EL (cell line): ENCODE data around the gene NRG2.

Source experiments
- DNase-seq: peaks from one replicate; pipeline ENCODE4 v3.0.0-alpha.2; 2016

The NRG2 gene

GRCh38 chr5:139872851-139873794, 170.0 kb downstream of the NRG2 start:
- peak; percentile 12 for DNase-seq

DNA sequence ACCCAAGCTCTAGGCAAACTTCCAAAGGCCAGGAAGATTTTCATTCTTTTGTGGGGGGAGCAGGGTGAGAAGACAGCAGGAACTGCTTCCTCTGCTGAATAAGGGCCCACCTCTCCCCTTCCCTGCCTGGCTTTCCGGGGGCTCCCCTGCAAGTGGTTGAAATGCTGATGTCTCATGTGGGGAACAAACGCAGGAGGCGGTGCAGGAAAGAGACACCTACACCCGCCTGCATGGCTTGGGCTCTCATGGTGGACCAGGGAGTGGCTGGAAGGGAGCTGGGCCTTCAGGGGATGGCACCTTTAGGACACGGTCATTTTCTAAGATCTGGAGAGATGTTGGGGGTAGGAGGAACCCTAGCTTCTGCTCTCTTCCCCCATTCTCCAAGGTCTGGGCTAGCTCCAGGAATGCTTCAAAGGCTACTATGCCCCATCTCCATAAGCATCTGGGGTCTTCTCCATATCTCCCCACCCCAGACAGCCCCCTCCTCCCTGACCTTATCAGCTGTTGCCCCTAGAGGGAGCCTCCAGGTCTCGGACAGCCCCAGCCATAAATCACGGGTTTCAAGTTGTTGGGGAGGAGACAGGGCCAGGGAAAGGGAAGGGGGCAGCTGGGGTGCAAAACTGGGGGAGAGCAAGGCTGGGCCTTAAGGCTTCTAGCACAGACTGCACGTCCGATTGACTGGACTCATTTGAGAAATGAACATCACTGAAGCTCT, 170.9 kb downstream of the NRG2 start:
- no peak for DNase-seq

- DNase-seq, result no peak
These were observed 171.5 kb downstream of the NRG2 start for GRCh38 chr5:139871614-139872013.

DNA sequence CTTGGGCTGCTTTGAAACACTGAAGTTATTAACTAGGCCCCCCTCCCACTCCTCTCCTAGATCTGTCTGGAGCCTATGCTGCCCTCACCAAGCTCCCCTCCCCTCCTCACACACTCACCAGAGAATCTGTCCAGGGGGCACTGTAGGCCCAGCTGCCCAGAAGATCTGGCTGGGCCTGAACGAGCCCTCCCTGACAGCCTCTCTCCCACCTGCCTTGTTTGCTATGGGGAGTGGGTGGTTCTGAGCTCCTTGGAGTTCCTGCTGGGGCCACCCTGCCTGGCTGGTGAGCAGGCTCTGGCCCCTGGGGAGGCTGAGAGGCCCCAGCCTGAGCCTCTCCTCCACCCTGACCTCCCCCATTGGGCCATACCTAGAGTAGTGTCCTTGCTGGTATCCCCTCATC, 172.4 kb downstream of the NRG2 start:
- no peak for DNase-seq

DNA sequence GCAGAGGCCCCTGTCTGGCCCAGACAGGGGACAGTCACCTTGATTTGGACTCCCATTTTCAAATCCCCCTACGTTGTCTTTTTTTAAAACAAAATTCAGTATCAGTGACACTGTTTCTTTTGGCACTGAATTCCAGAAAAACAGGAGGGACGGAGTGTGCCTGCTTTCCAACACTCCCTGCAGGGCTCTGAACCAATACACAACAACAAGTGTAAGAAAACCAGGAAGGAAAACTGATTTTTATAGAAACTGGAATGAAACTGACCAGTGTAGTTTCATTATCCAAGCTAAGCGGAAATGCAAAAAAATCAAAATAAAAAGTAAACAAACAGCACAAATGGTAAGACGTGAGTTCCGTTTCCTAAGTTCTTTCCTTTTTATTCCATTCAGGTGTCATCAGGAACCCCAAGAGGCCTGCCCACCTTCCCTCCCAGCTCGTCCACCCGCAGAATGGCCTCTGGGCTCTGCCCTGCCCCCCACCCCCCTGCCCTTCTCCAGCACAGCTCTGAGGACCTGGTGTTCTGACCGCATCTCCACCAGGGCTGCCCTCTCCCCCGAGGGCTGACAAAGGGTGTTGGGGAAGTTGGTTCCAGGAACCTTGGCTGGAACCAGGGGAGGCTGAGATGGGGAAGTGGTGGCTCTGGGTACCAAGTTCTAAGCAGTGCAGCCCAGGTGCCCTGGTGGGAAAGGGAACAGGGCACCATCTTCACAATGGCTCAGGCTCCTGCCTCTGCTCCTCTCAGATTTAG, 173.9 kb downstream of the NRG2 start:
- no peak for DNase-seq

GRCh38 chr5:139867581-139867980, 175.5 kb downstream of the NRG2 start:
- DNase-seq, result no peak

GRCh38 chr5:139867109-139867508, 176.0 kb downstream of the NRG2 start:
- no peak for DNase-seq

GRCh38 chr5:139864716-139865483, 178.2 kb downstream of the NRG2 start:
- DNase-seq, result no peak

GRCh38 chr5:139863855-139864558, 179.1 kb downstream of the NRG2 start:
- DNase-seq, result peak; percentile 53

GRCh38 chr5:139863361-139863760, 179.7 kb downstream of the NRG2 start:
- no peak for DNase-seq

DNA sequence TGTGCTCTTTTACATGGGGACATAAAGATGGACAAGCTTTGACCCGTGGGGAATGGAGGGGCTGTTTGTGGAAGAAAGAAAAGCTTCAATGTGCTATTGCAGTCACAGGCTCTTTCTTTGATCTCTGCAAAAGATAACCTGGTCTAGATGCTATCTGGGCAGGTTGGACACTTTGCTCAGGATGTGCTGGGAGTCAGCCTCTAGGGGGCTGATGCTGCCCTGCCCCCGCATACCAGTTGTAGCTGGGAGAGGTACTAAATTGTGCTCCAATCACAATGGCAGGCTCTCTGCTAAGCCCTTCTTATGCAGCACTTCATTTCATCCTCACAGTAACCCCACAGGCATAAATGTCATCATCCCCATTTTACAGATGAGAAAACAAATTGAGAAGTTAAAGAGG, 180.3 kb downstream of the NRG2 start:
- no peak for DNase-seq

- peak; percentile 35 for DNase-seq
These were observed 180.8 kb downstream of the NRG2 start for GRCh38 chr5:139862313-139862712.

DNA sequence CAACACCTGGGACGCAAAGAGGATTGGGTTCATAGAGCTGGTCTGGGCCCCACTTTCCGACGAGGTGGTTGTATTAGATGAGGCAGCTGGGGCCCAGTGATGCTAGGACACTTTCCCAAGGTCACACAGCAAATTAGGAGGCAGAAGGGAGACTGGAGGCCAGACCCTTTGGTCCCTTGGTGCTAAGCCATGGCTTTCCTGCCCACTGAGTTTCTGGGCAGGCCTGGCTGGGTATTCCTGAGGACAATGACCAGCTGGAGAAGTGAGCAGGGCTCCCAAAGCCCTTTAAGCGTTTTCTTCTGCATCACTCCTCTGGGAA, 181.3 kb downstream of the NRG2 start:
- no peak for DNase-seq

DNA sequence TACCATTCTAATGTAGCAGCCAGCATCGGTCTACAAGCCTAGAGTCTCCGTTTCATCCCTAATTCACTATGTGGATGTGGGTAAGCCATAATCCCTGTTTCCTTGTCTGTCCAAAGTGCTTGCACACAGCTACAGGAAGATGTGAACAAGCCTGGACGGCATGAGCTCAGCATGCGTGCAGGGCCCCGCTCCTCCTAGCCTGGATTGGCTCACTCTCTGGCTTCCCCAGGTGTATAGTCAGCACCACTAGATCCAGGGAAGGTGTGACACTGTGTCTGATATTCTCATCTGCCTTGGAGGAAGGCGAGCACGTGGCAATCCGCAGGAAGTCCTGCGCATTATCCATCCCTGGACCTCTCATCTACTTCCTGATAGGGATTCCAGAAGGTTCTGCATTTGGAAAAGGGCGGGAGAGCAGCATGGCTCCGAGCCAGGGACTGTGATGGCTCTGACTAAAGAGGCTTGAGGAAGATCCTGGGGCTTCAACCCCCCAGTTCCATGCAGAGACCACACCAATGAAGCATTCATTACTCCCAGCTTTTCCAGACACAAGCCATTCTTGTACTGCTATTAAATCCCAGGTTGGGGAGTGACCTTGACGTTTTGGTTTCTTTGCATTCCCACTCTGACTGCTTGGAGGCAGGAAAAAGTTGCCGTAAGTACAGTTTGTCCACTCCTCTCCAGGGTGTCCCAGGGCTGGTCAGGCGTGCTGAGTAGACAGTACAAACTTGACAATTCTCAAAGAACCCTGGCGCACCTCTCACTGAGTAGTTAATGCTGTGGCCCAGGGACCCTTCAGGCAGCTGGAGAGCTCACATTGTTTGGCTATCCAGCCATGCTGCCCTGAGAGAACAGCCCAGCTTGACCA, 181.8 kb downstream of the NRG2 start:
- DNase-seq, result no peak

DNA sequence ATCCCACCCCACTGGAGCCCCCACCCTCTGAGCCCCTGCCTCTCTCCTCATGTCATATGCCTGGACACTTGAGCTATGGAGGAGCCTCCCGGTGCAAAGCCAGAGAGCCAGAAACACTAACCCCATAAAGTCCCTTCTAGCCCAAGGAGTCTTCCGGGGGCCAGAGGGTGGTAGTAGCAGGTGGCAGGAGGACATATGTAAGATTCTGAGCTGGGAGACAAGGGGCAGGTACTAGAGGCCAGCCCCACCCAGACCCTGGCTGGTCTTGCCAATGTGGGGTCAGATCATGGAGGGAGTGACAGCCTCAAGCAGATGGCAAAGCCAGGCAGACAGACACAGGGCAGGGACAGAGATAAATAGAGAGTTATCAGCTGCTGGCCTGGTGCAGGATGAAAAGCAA, 184.1 kb downstream of the NRG2 start:
- no peak for DNase-seq

DNA sequence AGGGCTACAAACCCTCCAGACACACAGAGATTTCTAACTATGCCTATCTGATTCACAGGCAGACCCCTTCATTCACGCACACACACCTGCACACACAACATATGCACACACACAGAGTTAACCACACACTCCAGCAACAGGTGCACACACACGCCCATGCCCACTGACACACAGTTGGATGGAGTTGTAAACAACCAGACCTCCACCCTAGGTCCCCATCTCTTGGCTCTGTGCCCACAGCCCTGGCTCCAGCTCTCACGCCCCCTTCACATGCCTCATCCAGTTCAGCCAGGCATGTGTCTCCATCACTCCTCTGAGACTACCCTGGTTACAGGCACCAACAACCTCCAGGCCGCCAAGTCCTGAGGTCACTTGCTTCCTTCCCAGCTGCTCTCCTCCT, 186.4 kb downstream of the NRG2 start:
- no peak for DNase-seq

GRCh38 chr5:139855946-139856540, 187.1 kb downstream of the NRG2 start:
- DNase-seq, result no peak

DNA sequence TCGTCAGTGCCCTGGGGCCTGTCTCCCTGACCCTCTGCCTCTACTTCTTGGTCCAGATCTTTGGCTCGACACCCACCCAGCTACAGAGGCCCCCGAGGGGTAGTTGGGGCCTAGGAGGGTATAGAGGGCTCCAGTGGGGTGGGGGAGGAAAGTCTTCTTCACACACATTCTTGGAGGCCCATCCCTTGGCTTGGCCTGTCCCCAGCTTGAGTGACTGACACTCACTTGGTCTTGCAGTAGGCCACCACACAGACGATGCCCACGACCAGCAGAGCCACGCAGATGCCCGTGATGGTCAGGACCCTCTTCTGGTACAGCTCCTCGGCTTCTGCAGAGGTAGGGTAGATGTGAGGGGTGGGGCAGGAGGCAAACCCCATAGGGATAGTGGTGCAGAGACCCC, 187.6 kb downstream of the NRG2 start:
- no peak for DNase-seq

GRCh38 chr5:139854953-139855352, 188.1 kb downstream of the NRG2 start:
- DNase-seq, result no peak

- DNase-seq, result no peak
These were observed 189.0 kb downstream of the NRG2 start for GRCh38 chr5:139854029-139854605.
